Body of pancreas (tissue), 4 donors: ENCODE results near the gene ESPNL. TPM values are rescaled to one million over a fixed set of nuclear protein-coding genes. Genes with fewer than 3 reads are reported as not detected.
A peak's percentile ranks its signal among the peaks of the same experiment; 100 is the strongest.
"Not testable (repeated sequence)": the region's sequence is repeated elsewhere in the genome, so short reads cannot be mapped to it uniquely, and the experiment has no call there.

ENCODE experiments used
- ATAC-seq: fragments of 150-250 bp; one replicate; pipeline ENCODE4 v1.9.1; 2016
- DNase-seq, 4 donors: peaks; one replicate each; pipeline ENCODE4 v3.0.0-alpha.2; 2019
- H3K27ac ChIP-seq, 4 donors: fragments of 200-600 bp; sonication (generic); 1 replicate in 3 of 4; 2 replicates in 1 of 4; pipeline versions ENCODE4 v1.5.1 to v1.6.1; 2016 to 2019; ENCODE audit warnings: mild to moderate bottlenecking in 1 of 4, mixed read lengths in 1 of 4, moderate library complexity in 1 of 4
- H3K27me3 ChIP-seq, 2 donors: fragments of 200-600 bp; sonication (generic); one replicate each; pipeline ENCODE4 v1.6.0; 2016; ENCODE audit warnings: mild to moderate bottlenecking in 1 of 2
- H3K36me3 ChIP-seq, 2 donors: fragments of 200-600 bp; sonication (generic); replicated peaks in 1 of 2; 2 replicates each; pipeline ENCODE4 v1.5.1; 2016; ENCODE audit warnings: low read depth in 2 of 2; ENCODE audit not compliant: insufficient read depth in 1 of 2
- H3K4me1 ChIP-seq: fragments of 200-600 bp; sonication (generic); one replicate; pipeline ENCODE4 v1.6.0; 2016
- H3K4me3 ChIP-seq, 2 donors: fragments of 200-600 bp; sonication (generic); 1 replicate in 1 of 2; 2 replicates in 1 of 2; pipeline ENCODE4 v1.5.1; 2016 to 2019
- H3K9me3 ChIP-seq, 3 donors: fragments of 200-600 bp; sonication (generic); 1 replicate in 2 of 3; 2 replicates in 1 of 3; pipeline ENCODE4 v1.5.1; 2016
- CTCF ChIP-seq, 7 experiments: fragments of 450-650 bp in 4 of 7; fragments of 200-600 bp in 3 of 7; sonication (generic) in 3 of 7; IDR thresholded peaks; one replicate each; pipeline ENCODE4 v1.5.1; 2016 to 2019; ENCODE audit warnings: antibody characterized with exemption in 7 of 7
- POLR2A ChIP-seq, 3 donors: fragments of 450-650 bp; IDR thresholded peaks; one replicate each; pipeline ENCODE4 v1.6.1; 2016; ENCODE audit warnings: antibody characterized with exemption in 3 of 3, mild to moderate bottlenecking in 2 of 3
- WGBS, 2 donors: methylation state at CpG; one replicate each; pipeline ENCODE4 v1.1.5; 2017; 5-methylcytosine and 5-hydroxymethylcytosine counted together
- intact Hi-C: fragments of 100-400 bp; cut with DNase I; formaldehyde crosslinking; loops from one replicate; pipeline ENCODE4 v1.15.1; 2023
- total RNA-seq, 2 donors: library from RNA; depleted of rRNA; stranded (reverse); fragments of >200 nt; gene quantifications; one replicate each; pipeline ENCODE4 v1.1.0, GENCODE V29; 2016

Gene ESPNL
- total RNA-seq, 2 donors from 2014 or later, result not detected

GRCh38 chr2:238114851-238115660 lies 14.9 kb downstream of the ESPNL start:
- Histone ChIP-seq H3K4me3 (no peak overlapping the region), H3K27me3 (no peaks in the 10 kb centered on the region), H3K9me3 (no peaks in the 10 kb centered on the region), H3K27ac (peak overlapping the region in 2 of 4 donors; percentile 55 to 62), H3K4me1 (peaks cover 23% of the 10 kb centered on the region), H3K36me3 (no peaks in the 10 kb centered on the region)
- ATAC-seq, result peak; percentile 79
- peak; percentile 69 to 87 (median 82) for DNase-seq
- no peak for TF ChIP-seq POLR2A (IDR thresholded peaks at IDR 0.05)
- peak in 3 of 7 experiments; percentile 22 to 52 (median 24) for TF ChIP-seq CTCF (IDR thresholded peaks at IDR 0.05)
- intact Hi-C loops, result no loop called here
- 58 to 69% methylated on average over 14 to 32 of the region's 32 CpGs for WGBS, 2 donors

- not testable (repeated sequence) for ATAC-seq, DNase-seq
- 93 to 97% methylated on average over 12 of the region's 12 CpGs for WGBS, 2 donors
Measured at GRCh38 chr2:238115709-238116108, 15.6 kb downstream of the ESPNL start.

GRCh38 chr2:238116298-238117198 lies 16.4 kb downstream of the ESPNL start:
- DNase-seq (no peak), ATAC-seq (no peak)
- no peak overlapping the region for H3K27ac ChIP-seq
- WGBS, 2 donors, result 87 to 92% methylated on average over 3 to 20 of the region's 21 CpGs
- intact Hi-C loops, result no loop called here
- no peak overlapping the region for H3K4me3 ChIP-seq
- no peak for TF ChIP-seq CTCF (IDR thresholded peaks at IDR 0.05)
- no peak for TF ChIP-seq POLR2A (IDR thresholded peaks at IDR 0.05)
- no peaks in the 10 kb centered on the region for H3K36me3 ChIP-seq
- no peaks in the 10 kb centered on the region for H3K27me3 ChIP-seq
- H3K4me1 ChIP-seq, result peaks cover 27% of the 10 kb centered on the region
- H3K9me3 ChIP-seq, result no peaks in the 10 kb centered on the region

More at GRCh38 chr2:238115709-238116108, 15.6 kb downstream of the ESPNL start:
- H3K36me3 ChIP-seq, H3K4me3 ChIP-seq, H3K9me3 ChIP-seq, H3K27me3 ChIP-seq, intact Hi-C loops: not testable (repeated sequence)
- Histone ChIP-seq H3K27ac (peak overlapping the region in 2 of 4 donors; percentile 55 to 62), H3K4me1 (peaks cover 27% of the 10 kb centered on the region)

GRCh38 chr2:238117199-238118154 lies 17.3 kb downstream of the ESPNL start:
- no peaks in the 10 kb centered on the region for H3K9me3 ChIP-seq
- H3K27me3 ChIP-seq, result no peaks in the 10 kb centered on the region
- H3K4me1 ChIP-seq, result peaks cover 27% of the 10 kb centered on the region
- H3K4me3 ChIP-seq, result no peak overlapping the region
- H3K27ac ChIP-seq, result no peak overlapping the region
- intact Hi-C loops, result no loop called here
- DNase-seq, result no peak
- H3K36me3 ChIP-seq, result no peaks in the 10 kb centered on the region
- no peak for ATAC-seq
- WGBS, 2 donors, result 80 to 89% methylated on average over 3 to 10 of the region's 11 CpGs
- TF ChIP-seq POLR2A (IDR thresholded peaks at IDR 0.05), result no peak
- no peak for TF ChIP-seq CTCF (IDR thresholded peaks at IDR 0.05)
